ENCODE measurements around the gene AMOTL1. TPM values are rescaled to one million over a fixed set of nuclear protein-coding genes. Genes with fewer than 3 reads are reported as not detected.

AMOTL1 gene
- polyA plus RNA-seq, 1 donor from 2014 or later = 10.7 TPM

- Histone ChIP-seq H3K27ac (ENCODE audit: low read length) (no peak overlapping the region), H3K4me2 (ENCODE audit: low read length) (no peak overlapping the region), H3K27me3 (ENCODE audit: insufficient read depth, low read depth, low read length) (no peaks in the 10 kb centered on the region), H4K20me1 (ENCODE audit: insufficient read depth) (no peaks in the 10 kb centered on the region), H3K9me2 (ENCODE audit: insufficient read depth, low read length) (no peaks in the 10 kb centered on the region), H3K79me2 (replicated peaks; ENCODE audit: insufficient read depth, low read length) (peaks cover 58% of the 10 kb centered on the region), H2AFZ (ENCODE audit: low read depth, low read length) (no peak overlapping the region), H3K9me3 (ENCODE audit: low read length) (no peaks in the 10 kb centered on the region), H3K36me3 (ENCODE audit: insufficient read depth, low read length) (no peaks in the 10 kb centered on the region), H3K4me3 (ENCODE audit: low read length) (no peak overlapping the region), H3F3A (ENCODE audit: insufficient read depth, low read length, poor library complexity, severe bottlenecking) (no peaks in the 10 kb centered on the region), H3K9ac (ENCODE audit: low read length) (no peak overlapping the region)
- TF ChIP-seq EP300 (conservative IDR thresholded peaks at IDR 0.05; ENCODE audit: poor library complexity, severe bottlenecking) (no peak), EZH2 (IDR thresholded peaks at IDR 0.05; ENCODE audit: borderline replicate concordance, insufficient read depth, low read length, poor library complexity, severe bottlenecking) (no peak), TAF1 (IDR thresholded peaks at IDR 0.05; ENCODE audit: low read depth) (no peak), POLR2AphosphoS5 (IDR thresholded peaks at IDR 0.05) (no peak), SMC3 (conservative IDR thresholded peaks at IDR 0.05; ENCODE audit: poor library complexity) (no peak), REST (IDR thresholded peaks at IDR 0.05; ENCODE audit: borderline replicate concordance) (no peak), CTCF (IDR thresholded peaks at IDR 0.05; ENCODE audit: poor library complexity, severe bottlenecking) (no peak), RAD21 (conservative IDR thresholded peaks at IDR 0.05) (no peak), MXI1 (conservative IDR thresholded peaks at IDR 0.05; ENCODE audit: poor library complexity, severe bottlenecking) (no peak)
Observed at GRCh38 chr11:94788396-94788795, 20.2 kb downstream of the AMOTL1 start.

- Histone ChIP-seq H3K27me3 (ENCODE audit: insufficient read depth, low read depth, low read length) (no peaks in the 10 kb centered on the region), H3K9me2 (ENCODE audit: insufficient read depth, low read length) (no peaks in the 10 kb centered on the region), H3K79me2 (replicated peaks; ENCODE audit: insufficient read depth, low read length) (peaks cover 62% of the 10 kb centered on the region), H3K4me2 (ENCODE audit: low read length) (no peak overlapping the region), H3K9ac (ENCODE audit: low read length) (no peak overlapping the region), H3K36me3 (ENCODE audit: insufficient read depth, low read length) (no peaks in the 10 kb centered on the region), H3K4me3 (ENCODE audit: low read length) (no peak overlapping the region), H4K20me1 (ENCODE audit: insufficient read depth) (no peaks in the 10 kb centered on the region), H3K27ac (ENCODE audit: low read length) (no peak overlapping the region), H3K9me3 (ENCODE audit: low read length) (no peaks in the 10 kb centered on the region), H3F3A (ENCODE audit: insufficient read depth, low read length, poor library complexity, severe bottlenecking) (no peaks in the 10 kb centered on the region), H2AFZ (ENCODE audit: low read depth, low read length) (no peak overlapping the region)
- TF ChIP-seq TAF1 (IDR thresholded peaks at IDR 0.05; ENCODE audit: low read depth) = no peak
- TF ChIP-seq EZH2 (IDR thresholded peaks at IDR 0.05; ENCODE audit: borderline replicate concordance, insufficient read depth, low read length, poor library complexity, severe bottlenecking) = no peak
- TF ChIP-seq EP300 (conservative IDR thresholded peaks at IDR 0.05; ENCODE audit: poor library complexity, severe bottlenecking) = no peak
- TF ChIP-seq SMC3 (conservative IDR thresholded peaks at IDR 0.05; ENCODE audit: poor library complexity) = no peak
- no peak for TF ChIP-seq RAD21 (conservative IDR thresholded peaks at IDR 0.05)
- TF ChIP-seq MXI1 (conservative IDR thresholded peaks at IDR 0.05; ENCODE audit: poor library complexity, severe bottlenecking) = no peak
- TF ChIP-seq REST (IDR thresholded peaks at IDR 0.05; ENCODE audit: borderline replicate concordance) = no peak
- no peak for TF ChIP-seq CTCF (IDR thresholded peaks at IDR 0.05; ENCODE audit: poor library complexity, severe bottlenecking)
- no peak for TF ChIP-seq POLR2AphosphoS5 (IDR thresholded peaks at IDR 0.05)
Observed at GRCh38 chr11:94790197-94790596, 22.0 kb downstream of the AMOTL1 start.
